ENCODE measurements around the gene ATF7.

- TF ChIP-seq CEBPB (IDR thresholded peaks at IDR 0.05): no peak
- TF ChIP-seq FOSL2 (IDR thresholded peaks at IDR 0.05): no peak
- no peak for TF ChIP-seq FOSL2 (CRISPR knock-in tag; IDR thresholded peaks at IDR 0.05)
- TF ChIP-seq, protein P1, sequence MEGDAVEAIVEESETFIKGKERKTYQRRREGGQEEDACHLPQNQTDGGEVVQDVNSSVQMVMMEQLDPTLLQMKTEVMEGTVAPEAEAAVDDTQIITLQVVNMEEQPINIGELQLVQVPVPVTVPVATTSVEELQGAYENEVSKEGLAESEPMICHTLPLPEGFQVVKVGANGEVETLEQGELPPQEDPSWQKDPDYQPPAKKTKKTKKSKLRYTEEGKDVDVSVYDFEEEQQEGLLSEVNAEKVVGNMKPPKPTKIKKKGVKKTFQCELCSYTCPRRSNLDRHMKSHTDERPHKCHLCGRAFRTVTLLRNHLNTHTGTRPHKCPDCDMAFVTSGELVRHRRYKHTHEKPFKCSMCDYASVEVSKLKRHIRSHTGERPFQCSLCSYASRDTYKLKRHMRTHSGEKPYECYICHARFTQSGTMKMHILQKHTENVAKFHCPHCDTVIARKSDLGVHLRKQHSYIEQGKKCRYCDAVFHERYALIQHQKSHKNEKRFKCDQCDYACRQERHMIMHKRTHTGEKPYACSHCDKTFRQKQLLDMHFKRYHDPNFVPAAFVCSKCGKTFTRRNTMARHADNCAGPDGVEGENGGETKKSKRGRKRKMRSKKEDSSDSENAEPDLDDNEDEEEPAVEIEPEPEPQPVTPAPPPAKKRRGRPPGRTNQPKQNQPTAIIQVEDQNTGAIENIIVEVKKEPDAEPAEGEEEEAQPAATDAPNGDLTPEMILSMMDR (IDR thresholded peaks at IDR 0.05): no peak
- TF ChIP-seq SREBF2 (IDR thresholded peaks at IDR 0.05): no peak
- no peak for TF ChIP-seq HDAC2 (IDR thresholded peaks at IDR 0.05)
- no peak for TF ChIP-seq JUNB (IDR thresholded peaks at IDR 0.05)
- no peak for TF ChIP-seq POLR2A (IDR thresholded peaks at IDR 0.05; ENCODE audit: low read length)
- TF ChIP-seq, protein P2, sequence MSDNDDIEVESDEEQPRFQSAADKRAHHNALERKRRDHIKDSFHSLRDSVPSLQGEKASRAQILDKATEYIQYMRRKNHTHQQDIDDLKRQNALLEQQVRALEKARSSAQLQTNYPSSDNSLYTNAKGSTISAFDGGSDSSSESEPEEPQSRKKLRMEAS (IDR thresholded peaks at IDR 0.05): no peak
- no peak for TF ChIP-seq RCOR1 (IDR thresholded peaks at IDR 0.05; ENCODE audit: low read depth, low read length)
- TF ChIP-seq HOXA7 (CRISPR knock-in tag; IDR thresholded peaks at IDR 0.05): no peak
Measured at GRCh38 chr12:53664191-53664590, 38.0 kb upstream of the ATF7 start.
